WTC11 (cell line): ENCODE results near the gene MAS1L. TPM values are rescaled to one million over a fixed set of nuclear protein-coding genes. Genes with fewer than 3 reads are reported as not detected.
A peak's percentile ranks its signal among the peaks of the same experiment; 100 is the strongest.
"Not testable (repeated sequence)": the region's sequence is repeated elsewhere in the genome, so short reads cannot be mapped to it uniquely, and the experiment has no call there.

Experiments used
- ATAC-seq: fragments of 200-7000 bp; cut with Tn5 transposase; 2 replicates; pipeline ENCODE4 v1.10.0; 2021; ENCODE audit warnings: mild to moderate bottlenecking, moderate library complexity
- CTCF ChIA-PET: fragments of 300-600 bp; sonication (Branson Sonifier 250); formaldehyde crosslinking; loops from one replicate; lab custom pipeline; 2021; ENCODE audit warnings: antibody characterized with exemption; lab: Charles Lee
- POLR2A ChIA-PET: fragments of 350-600 bp; sonication (Branson Sonifier 250); formaldehyde crosslinking; loops from one replicate; lab custom pipeline; 2021; ENCODE audit warnings: antibody characterized with exemption; lab: Charles Lee
- DNase-seq: peaks from one replicate; pipeline ENCODE4 v3.0.0; 2021; ENCODE audit warnings: low spot score
- H3K27ac Mint-ChIP-seq: 2 replicates; pipeline ENCODE4 v1.8.0; 2021; ENCODE audit warnings: mixed read lengths
- H3K27me3 Mint-ChIP-seq: 2 replicates; pipeline ENCODE4 v1.8.0; 2021; ENCODE audit warnings: low read depth, mild to moderate bottlenecking, moderate library complexity, mixed read lengths
- H3K36me3 Mint-ChIP-seq: 2 replicates; pipeline ENCODE4 v1.8.0; 2021; ENCODE audit warnings: mixed read lengths
- H3K4me1 Mint-ChIP-seq: 2 replicates; pipeline ENCODE4 v1.8.0; 2022; ENCODE audit warnings: mixed read lengths
- H3K4me3 Mint-ChIP-seq: 2 replicates; pipeline ENCODE4 v1.8.0; 2021; ENCODE audit warnings: mild to moderate bottlenecking, moderate library complexity, mixed read lengths
- H3K9me3 Mint-ChIP-seq: 2 replicates; pipeline ENCODE4 v1.8.0; 2021; ENCODE audit warnings: mixed read lengths
- CREM ChIP-seq: sonication (generic); formaldehyde crosslinking; IDR thresholded peaks from 2 replicates; pipeline ENCODE4 v1.8.1; 2022; ENCODE audit warnings: mild to moderate bottlenecking, missing genetic modification reagents, moderate library complexity
- E2F4 ChIP-seq: sonication (generic); formaldehyde crosslinking; IDR thresholded peaks from 2 replicates; pipeline ENCODE4 v1.8.1; 2022; ENCODE audit warnings: low read depth, mild to moderate bottlenecking, moderate library complexity, missing genetic modification reagents, borderline replicate concordance
- ELF4 ChIP-seq: sonication (generic); formaldehyde crosslinking; IDR thresholded peaks from 2 replicates; pipeline ENCODE4 v1.8.1; 2022; ENCODE audit warnings: low read depth, mild to moderate bottlenecking, moderate library complexity, missing genetic modification reagents
- ESRRA ChIP-seq: sonication (generic); formaldehyde crosslinking; IDR thresholded peaks from 2 replicates; pipeline ENCODE4 v1.8.1; 2022; ENCODE audit warnings: mild to moderate bottlenecking, missing genetic modification reagents, borderline replicate concordance
- FOXK1 ChIP-seq: sonication (generic); formaldehyde crosslinking; IDR thresholded peaks from 2 replicates; pipeline ENCODE4 v1.8.0; 2022; ENCODE audit warnings: mild to moderate bottlenecking, moderate library complexity, missing genetic modification reagents
- IRF1 ChIP-seq: sonication (generic); formaldehyde crosslinking; IDR thresholded peaks from 2 replicates; pipeline ENCODE4 v1.8.0; 2023; ENCODE audit warnings: missing genetic modification reagents
- JUN ChIP-seq: sonication (generic); formaldehyde crosslinking; IDR thresholded peaks from 2 replicates; pipeline ENCODE4 v1.8.0; 2023; ENCODE audit warnings: mild to moderate bottlenecking, missing genetic modification reagents
- MXD4 ChIP-seq: fragments of 250-450 bp; sonication (Bioruptor Pico); IDR thresholded peaks from 2 replicates; pipeline ENCODE4 v1.8.0; 2021; ENCODE audit warnings: mild to moderate bottlenecking, moderate library complexity, borderline replicate concordance
- NFATC4 ChIP-seq: fragments of 250-450 bp; sonication (Bioruptor Pico); IDR thresholded peaks from 2 replicates; pipeline ENCODE4 v1.9.0; 2021; ENCODE audit warnings: mild to moderate bottlenecking
- NR3C1 ChIP-seq: sonication (generic); formaldehyde crosslinking; conservative IDR thresholded peaks from 2 replicates; pipeline ENCODE4 v1.8.1; 2023; ENCODE audit warnings: low read depth, mild to moderate bottlenecking, missing genetic modification reagents
- OVOL2 ChIP-seq: fragments of 250-450 bp; sonication (Bioruptor Pico); IDR thresholded peaks from 2 replicates; pipeline ENCODE4 v1.9.0; 2021; ENCODE audit warnings: mild to moderate bottlenecking, borderline replicate concordance
- PRRX2 ChIP-seq: fragments of 250-450 bp; sonication (Bioruptor Pico); IDR thresholded peaks from 2 replicates; pipeline ENCODE4 v1.8.0; 2021; ENCODE audit warnings: mild to moderate bottlenecking
- SP1 ChIP-seq: sonication (generic); formaldehyde crosslinking; conservative IDR thresholded peaks from 2 replicates; pipeline ENCODE4 v1.8.1; 2022; ENCODE audit warnings: missing genetic modification reagents
- TEAD1 ChIP-seq: sonication (generic); formaldehyde crosslinking; IDR thresholded peaks from 2 replicates; pipeline ENCODE4 v1.8.0; 2022; ENCODE audit warnings: mild to moderate bottlenecking, missing genetic modification reagents
- TEAD4 ChIP-seq: sonication (generic); formaldehyde crosslinking; IDR thresholded peaks from 2 replicates; pipeline ENCODE4 v1.8.0; 2022; ENCODE audit warnings: mild to moderate bottlenecking, missing genetic modification reagents
- TP53 ChIP-seq: sonication (generic); formaldehyde crosslinking; IDR thresholded peaks from 2 replicates; pipeline ENCODE4 v1.8.1; 2023; ENCODE audit warnings: mild to moderate bottlenecking, missing genetic modification reagents
- USF2 ChIP-seq: sonication (generic); formaldehyde crosslinking; IDR thresholded peaks from 2 replicates; pipeline ENCODE4 v1.8.1; 2023; ENCODE audit warnings: mild to moderate bottlenecking, missing genetic modification reagents, moderate library complexity
- ZNF317 ChIP-seq: sonication (generic); formaldehyde crosslinking; IDR thresholded peaks from 2 replicates; pipeline ENCODE4 v1.8.1; 2023; ENCODE audit warnings: low read depth, mild to moderate bottlenecking, moderate library complexity, missing genetic modification reagents, borderline replicate concordance
- ZNF396 ChIP-seq: fragments of 250-450 bp; sonication (Bioruptor Pico); IDR thresholded peaks from 2 replicates; pipeline ENCODE4 v1.8.0; 2021; ENCODE audit warnings: mild to moderate bottlenecking, moderate library complexity, borderline replicate concordance
- total RNA-seq: library from RNA; stranded (reverse); gene quantifications from 3 replicates; pipeline ENCODE4 v1.2.3, GENCODE V29; 2021
- TF ChIP-seq, protein P1 (sequence below): sonication (generic); formaldehyde crosslinking; IDR thresholded peaks from 2 replicates; pipeline ENCODE4 v1.8.1; 2022; ENCODE audit warnings: low read depth, missing genetic modification reagents, borderline replicate concordance
- TF ChIP-seq, protein P2 (sequence below): fragments of 200-600 bp; IDR thresholded peaks from 2 replicates; pipeline ENCODE4 v1.8.0; 2022; ENCODE audit warnings: antibody characterized with exemption
- TF ChIP-seq, protein P3 (sequence below): sonication (generic); formaldehyde crosslinking; IDR thresholded peaks from 2 replicates; pipeline ENCODE4 v1.8.1; 2022; ENCODE audit warnings: mild to moderate bottlenecking, moderate library complexity, missing genetic modification reagents
- TF ChIP-seq, protein P4 (sequence below): sonication (generic); formaldehyde crosslinking; IDR thresholded peaks from 2 replicates; pipeline ENCODE4 v1.8.1; 2023; ENCODE audit warnings: mild to moderate bottlenecking, missing genetic modification reagents, moderate library complexity

Gene MAS1L
- total RNA-seq, 1 experiment from 2014 or later: not detected

DNA sequence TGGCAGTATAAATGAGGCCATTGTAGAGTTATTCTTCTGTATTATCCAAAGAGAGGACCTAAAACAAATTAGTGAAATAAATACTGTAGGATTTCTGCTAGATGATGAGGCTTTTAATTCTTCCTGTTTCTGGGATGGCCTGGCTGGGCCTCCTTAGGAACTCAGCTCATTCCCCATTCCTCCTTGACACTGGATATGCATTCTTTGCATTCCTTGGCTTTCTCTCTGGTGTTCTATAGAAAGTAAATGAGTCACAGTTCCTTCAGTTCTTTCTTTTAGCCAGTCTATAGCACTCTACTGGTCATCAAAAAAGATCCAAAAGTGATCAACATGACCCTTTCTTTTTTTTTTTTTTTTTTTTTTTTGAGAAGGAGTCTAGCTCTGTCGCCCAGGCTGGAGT lies 40.1 kb downstream of the MAS1L start:
- Mint-ChIP-seq H3K9me3 (peaks cover 21% of the 10 kb centered on the region), H3K27ac (peak overlapping the region; percentile 35), H3K36me3 (peaks cover 7% of the 10 kb centered on the region), H3K4me1 (peaks cover 19% of the 10 kb centered on the region), H3K27me3 (no peaks in the 10 kb centered on the region; the same call in none of the 2 replicates), H3K4me3 (no peak overlapping the region)
- peak; percentile 97 for ATAC-seq
- DNase-seq: no peak
- CTCF ChIA-PET: interaction anchor here (0.6 kb wide), 1 partner anchor 70 kb away, joined by 3 read pairs; no protein-coding TSS in a partner anchor
- POLR2A ChIA-PET: interaction anchor here (0.7 to 1.0 kb wide), 2 partner anchors 10 to 18 kb away, joined by 3 read pairs; no protein-coding TSS in a partner anchor
- TF ChIP-seq TEAD1 (CRISPR knock-in tag) (peak; percentile 47; the same call in 1 of the 2 replicates), SP1 (CRISPR knock-in tag) (no peak), MXD4 (CRISPR knock-in tag) (no peak), NR3C1 (CRISPR knock-in tag) (no peak), JUN (no peak), IRF1 (CRISPR knock-in tag) (no peak), ESRRA (no peak), TEAD4 (CRISPR knock-in tag) (0 out of 2 replicates have a peak, but pooled peaks have one; percentile 44), USF2 (no peak)
- TF ChIP-seq, protein P1, sequence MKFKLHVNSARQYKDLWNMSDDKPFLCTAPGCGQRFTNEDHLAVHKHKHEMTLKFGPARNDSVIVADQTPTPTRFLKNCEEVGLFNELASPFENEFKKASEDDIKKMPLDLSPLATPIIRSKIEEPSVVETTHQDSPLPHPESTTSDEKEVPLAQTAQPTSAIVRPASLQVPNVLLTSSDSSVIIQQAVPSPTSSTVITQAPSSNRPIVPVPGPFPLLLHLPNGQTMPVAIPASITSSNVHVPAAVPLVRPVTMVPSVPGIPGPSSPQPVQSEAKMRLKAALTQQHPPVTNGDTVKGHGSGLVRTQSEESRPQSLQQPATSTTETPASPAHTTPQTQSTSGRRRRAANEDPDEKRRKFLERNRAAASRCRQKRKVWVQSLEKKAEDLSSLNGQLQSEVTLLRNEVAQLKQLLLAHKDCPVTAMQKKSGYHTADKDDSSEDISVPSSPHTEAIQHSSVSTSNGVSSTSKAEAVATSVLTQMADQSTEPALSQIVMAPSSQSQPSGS (CRISPR knock-in tag): no peak
- TF ChIP-seq, protein P2, sequence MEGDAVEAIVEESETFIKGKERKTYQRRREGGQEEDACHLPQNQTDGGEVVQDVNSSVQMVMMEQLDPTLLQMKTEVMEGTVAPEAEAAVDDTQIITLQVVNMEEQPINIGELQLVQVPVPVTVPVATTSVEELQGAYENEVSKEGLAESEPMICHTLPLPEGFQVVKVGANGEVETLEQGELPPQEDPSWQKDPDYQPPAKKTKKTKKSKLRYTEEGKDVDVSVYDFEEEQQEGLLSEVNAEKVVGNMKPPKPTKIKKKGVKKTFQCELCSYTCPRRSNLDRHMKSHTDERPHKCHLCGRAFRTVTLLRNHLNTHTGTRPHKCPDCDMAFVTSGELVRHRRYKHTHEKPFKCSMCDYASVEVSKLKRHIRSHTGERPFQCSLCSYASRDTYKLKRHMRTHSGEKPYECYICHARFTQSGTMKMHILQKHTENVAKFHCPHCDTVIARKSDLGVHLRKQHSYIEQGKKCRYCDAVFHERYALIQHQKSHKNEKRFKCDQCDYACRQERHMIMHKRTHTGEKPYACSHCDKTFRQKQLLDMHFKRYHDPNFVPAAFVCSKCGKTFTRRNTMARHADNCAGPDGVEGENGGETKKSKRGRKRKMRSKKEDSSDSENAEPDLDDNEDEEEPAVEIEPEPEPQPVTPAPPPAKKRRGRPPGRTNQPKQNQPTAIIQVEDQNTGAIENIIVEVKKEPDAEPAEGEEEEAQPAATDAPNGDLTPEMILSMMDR: no peak

DNA sequence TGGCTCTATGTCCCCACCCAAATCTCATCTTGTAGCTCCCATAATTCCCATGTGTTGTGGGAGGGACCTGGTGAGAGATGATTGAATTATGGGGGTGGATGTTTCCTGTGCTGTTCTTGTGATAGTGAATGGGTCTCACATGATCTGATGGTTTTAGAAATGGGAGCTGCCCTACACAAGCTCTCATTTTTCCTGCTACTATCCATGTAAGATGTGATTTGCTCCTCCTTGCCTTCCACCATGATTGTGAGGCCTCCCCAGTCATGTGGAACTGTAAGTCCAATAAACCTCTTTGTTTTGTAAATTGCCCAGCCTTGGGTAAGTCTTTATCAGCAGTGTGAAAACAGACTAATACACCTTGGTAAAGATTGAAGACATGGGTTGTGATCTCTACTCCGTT lies 43.7 kb downstream of the MAS1L start:
- peaks cover 19% of the 10 kb centered on the region for H3K4me1 Mint-ChIP-seq
- H3K4me3 Mint-ChIP-seq, H3K27ac Mint-ChIP-seq, DNase-seq, H3K36me3 Mint-ChIP-seq, POLR2A ChIA-PET, ATAC-seq, H3K27me3 Mint-ChIP-seq: not testable (repeated sequence)
- peaks cover 16% of the 10 kb centered on the region for H3K9me3 Mint-ChIP-seq
- CTCF ChIA-PET: interaction anchor here (0.6 kb wide), 1 partner anchor 109 kb away, joined by 3 read pairs; no protein-coding TSS in a partner anchor

GRCh38 chr6:29442719-29443118 lies 45.0 kb downstream of the MAS1L start:
- Mint-ChIP-seq H3K9me3 (peaks cover 16% of the 10 kb centered on the region), H3K4me1 (peaks cover 18% of the 10 kb centered on the region), H3K36me3 (peaks cover 7% of the 10 kb centered on the region), H3K27ac (no peak overlapping the region), H3K27me3 (no peaks in the 10 kb centered on the region; the same call in none of the 2 replicates), H3K4me3 (no peak overlapping the region)
- TF ChIP-seq PRRX2 (CRISPR knock-in tag) (no peak), USF2 (no peak), ZNF317 (CRISPR knock-in tag) (no peak), ESRRA (no peak), TP53 (CRISPR knock-in tag) (no peak), NFATC4 (no peak), OVOL2 (CRISPR knock-in tag) (no peak), E2F4 (CRISPR knock-in tag) (no peak), ZNF396 (CRISPR knock-in tag) (no peak), CREM (no peak), ELF4 (CRISPR knock-in tag) (no peak), TEAD4 (CRISPR knock-in tag) (no peak), FOXK1 (CRISPR knock-in tag) (no peak)
- TF ChIP-seq, protein P3, sequence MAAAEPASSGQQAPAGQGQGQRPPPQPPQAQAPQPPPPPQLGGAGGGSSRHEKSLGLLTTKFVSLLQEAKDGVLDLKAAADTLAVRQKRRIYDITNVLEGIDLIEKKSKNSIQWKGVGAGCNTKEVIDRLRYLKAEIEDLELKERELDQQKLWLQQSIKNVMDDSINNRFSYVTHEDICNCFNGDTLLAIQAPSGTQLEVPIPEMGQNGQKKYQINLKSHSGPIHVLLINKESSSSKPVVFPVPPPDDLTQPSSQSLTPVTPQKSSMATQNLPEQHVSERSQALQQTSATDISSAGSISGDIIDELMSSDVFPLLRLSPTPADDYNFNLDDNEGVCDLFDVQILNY (CRISPR knock-in tag): no peak
- TF ChIP-seq, protein P4, sequence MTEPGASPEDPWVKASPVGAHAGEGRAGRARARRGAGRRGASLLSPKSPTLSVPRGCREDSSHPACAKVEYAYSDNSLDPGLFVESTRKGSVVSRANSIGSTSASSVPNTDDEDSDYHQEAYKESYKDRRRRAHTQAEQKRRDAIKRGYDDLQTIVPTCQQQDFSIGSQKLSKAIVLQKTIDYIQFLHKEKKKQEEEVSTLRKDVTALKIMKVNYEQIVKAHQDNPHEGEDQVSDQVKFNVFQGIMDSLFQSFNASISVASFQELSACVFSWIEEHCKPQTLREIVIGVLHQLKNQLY: no peak
- ATAC-seq (no peak), DNase-seq (no peak)
- ChIA-PET POLR2A (no interaction called here), CTCF (no interaction called here)
